ENCODE results near the gene FBLN2.

DNA sequence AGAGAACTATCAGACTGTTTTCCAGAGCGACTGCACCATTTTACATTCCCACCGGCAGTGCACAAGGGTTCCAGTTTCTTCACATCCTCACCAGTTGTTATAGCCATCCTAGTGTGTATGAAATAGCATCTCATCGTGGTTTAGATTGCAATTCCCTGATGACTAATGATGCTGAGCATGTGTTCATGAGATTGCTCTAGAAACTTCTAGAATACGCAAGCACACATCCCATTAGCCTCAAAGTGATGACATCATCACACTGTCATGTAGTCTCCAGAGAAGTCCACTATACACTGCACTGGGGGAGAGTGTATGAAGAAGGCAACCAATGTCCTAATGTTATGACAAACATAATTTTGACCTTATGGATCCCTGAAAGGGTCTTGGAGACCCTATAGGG is 30.1 kb downstream of the FBLN2 start:
- TF ChIP-seq POLR2A (IDR thresholded peaks at IDR 0.05) (no peak), POLR2AphosphoS5 (IDR thresholded peaks at IDR 0.05) (no peak), EP300 (IDR thresholded peaks at IDR 0.05) (no peak)
- TF ChIP-seq, protein P1, sequence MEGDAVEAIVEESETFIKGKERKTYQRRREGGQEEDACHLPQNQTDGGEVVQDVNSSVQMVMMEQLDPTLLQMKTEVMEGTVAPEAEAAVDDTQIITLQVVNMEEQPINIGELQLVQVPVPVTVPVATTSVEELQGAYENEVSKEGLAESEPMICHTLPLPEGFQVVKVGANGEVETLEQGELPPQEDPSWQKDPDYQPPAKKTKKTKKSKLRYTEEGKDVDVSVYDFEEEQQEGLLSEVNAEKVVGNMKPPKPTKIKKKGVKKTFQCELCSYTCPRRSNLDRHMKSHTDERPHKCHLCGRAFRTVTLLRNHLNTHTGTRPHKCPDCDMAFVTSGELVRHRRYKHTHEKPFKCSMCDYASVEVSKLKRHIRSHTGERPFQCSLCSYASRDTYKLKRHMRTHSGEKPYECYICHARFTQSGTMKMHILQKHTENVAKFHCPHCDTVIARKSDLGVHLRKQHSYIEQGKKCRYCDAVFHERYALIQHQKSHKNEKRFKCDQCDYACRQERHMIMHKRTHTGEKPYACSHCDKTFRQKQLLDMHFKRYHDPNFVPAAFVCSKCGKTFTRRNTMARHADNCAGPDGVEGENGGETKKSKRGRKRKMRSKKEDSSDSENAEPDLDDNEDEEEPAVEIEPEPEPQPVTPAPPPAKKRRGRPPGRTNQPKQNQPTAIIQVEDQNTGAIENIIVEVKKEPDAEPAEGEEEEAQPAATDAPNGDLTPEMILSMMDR (IDR thresholded peaks at IDR 0.05), result no peak

Data from suprapubic skin (tissue), 4 donors.